DND-41 (cell line): ENCODE data around the gene IFT52.
"Not testable (repeated sequence)": the region's sequence is repeated elsewhere in the genome, so short reads cannot be mapped to it uniquely, and the experiment has no call there.

ENCODE experiments used
- ATAC-seq: fragments of 200-7000 bp; cut with Tn5 transposase; 3 replicates; pipeline ENCODE4 v1.9.1; 2021; ENCODE audit warnings: low read depth; ENCODE audit not compliant: insufficient read depth
- DNase-seq: peaks from one replicate; pipeline ENCODE4 v3.0.0-alpha.2; 2020
- H2AFZ ChIP-seq: 2 replicates; pipeline ENCODE4 v1.6.0; 2012; ENCODE audit warnings: low read depth, low read length
- H3K27ac ChIP-seq: 2 replicates; pipeline ENCODE4 v1.5.1; 2012; ENCODE audit warnings: low read length, inconsistent platforms
- H3K27me3 ChIP-seq: fragments of 200-600 bp; sonication (generic); 2 replicates; pipeline ENCODE4 v1.6.0; 2012; ENCODE audit warnings: low read length, mild to moderate bottlenecking, inconsistent platforms; ENCODE audit not compliant: insufficient read depth, poor library complexity
- H3K36me3 ChIP-seq: 2 replicates; pipeline ENCODE4 v1.5.1; 2012; ENCODE audit warnings: low read length, inconsistent platforms; ENCODE audit not compliant: insufficient read depth
- H3K4me1 ChIP-seq: 2 replicates; pipeline ENCODE4 v1.5.1; 2012; ENCODE audit warnings: mild to moderate bottlenecking, low read length; ENCODE audit not compliant: insufficient read depth
- H3K4me2 ChIP-seq: 2 replicates; pipeline ENCODE4 v1.6.0; 2012; ENCODE audit warnings: mild to moderate bottlenecking, moderate library complexity, low read length, inconsistent platforms; ENCODE audit not compliant: insufficient read depth
- H3K4me3 ChIP-seq, 2 experiments: fragments of 200-600 bp in 1 of 2; shearing (Covaris generic) in 1 of 2; 2 replicates each; pipeline ENCODE4 v1.5.1; 2012 to 2016; ENCODE audit warnings: inconsistent platforms in 2 of 2, low read length in 2 of 2, mild to moderate bottlenecking in 2 of 2, low read depth in 1 of 2, moderate library complexity in 1 of 2
- H3K79me2 ChIP-seq: 2 replicates; pipeline ENCODE4 v1.6.0; 2012; ENCODE audit warnings: low read length, inconsistent platforms; ENCODE audit not compliant: insufficient read depth
- H3K9ac ChIP-seq: 2 replicates; pipeline ENCODE4 v1.6.0; 2012; ENCODE audit warnings: low read depth, mild to moderate bottlenecking, inconsistent platforms, low read length, moderate library complexity
- H3K9me3 ChIP-seq: 2 replicates; pipeline ENCODE4 v1.5.1; 2012; ENCODE audit warnings: low read length, moderate library complexity, mild to moderate bottlenecking, inconsistent platforms; ENCODE audit not compliant: insufficient read depth, severe bottlenecking
- H4K20me1 ChIP-seq: 2 replicates; pipeline ENCODE4 v1.6.0; 2012; ENCODE audit warnings: low read length; ENCODE audit not compliant: insufficient read depth
- CTCF ChIP-seq: IDR thresholded peaks from 2 replicates; pipeline ENCODE4 v1.5.1; 2012; ENCODE audit warnings: borderline replicate concordance, low read length, moderate library complexity, mild to moderate bottlenecking; ENCODE audit not compliant: poor library complexity, severe bottlenecking; ENCODE audit errors: extremely low read depth
- EZH2 ChIP-seq: IDR thresholded peaks from 3 replicates; pipeline ENCODE4 v1.6.1; 2012; ENCODE audit warnings: borderline replicate concordance, low read depth, mild to moderate bottlenecking, moderate library complexity, low read length, inconsistent platforms; ENCODE audit not compliant: severe bottlenecking

The IFT52 gene

GRCh38 chr20:43636429-43636828, 45.7 kb downstream of the IFT52 start:
- no peaks in the 10 kb centered on the region for H3K9me3 ChIP-seq
- ATAC-seq (no peak), DNase-seq (no peak)
- H4K20me1 ChIP-seq: no peaks in the 10 kb centered on the region
- H3K9ac ChIP-seq: no peak overlapping the region
- H3K27ac ChIP-seq: no peak overlapping the region
- no peaks in the 10 kb centered on the region for H3K4me1 ChIP-seq
- no peak overlapping the region for H3K4me3 ChIP-seq
- no peaks in the 10 kb centered on the region for H3K27me3 ChIP-seq
- no peak overlapping the region for H2AFZ ChIP-seq
- H3K36me3 ChIP-seq: peaks cover 31% of the 10 kb centered on the region
- no peak overlapping the region for H3K4me2 ChIP-seq
- no peaks in the 10 kb centered on the region for H3K79me2 ChIP-seq
- no peak for TF ChIP-seq CTCF
- no peak for TF ChIP-seq EZH2

- no peak overlapping the region for H3K4me3 ChIP-seq
Observed at GRCh38 chr20:43642548-43642947, 51.8 kb downstream of the IFT52 start.

GRCh38 chr20:43650997-43651525, 60.3 kb downstream of the IFT52 start:
- ATAC-seq (no peak), DNase-seq (no peak)
- no peak overlapping the region for H2AFZ ChIP-seq
- H3K4me3 ChIP-seq: no peak overlapping the region
- peaks cover 13% of the 10 kb centered on the region; the same call in 1 of the 2 replicates for H3K36me3 ChIP-seq
- no peaks in the 10 kb centered on the region for H4K20me1 ChIP-seq
- H3K4me2 ChIP-seq: no peak overlapping the region
- H3K9ac ChIP-seq: no peak overlapping the region
- no peaks in the 10 kb centered on the region for H3K27me3 ChIP-seq
- no peak for TF ChIP-seq CTCF
- no peak for TF ChIP-seq EZH2
- H3K27ac ChIP-seq: no peak overlapping the region
- H3K4me1 ChIP-seq: no peaks in the 10 kb centered on the region; the same call in 1 of the 2 replicates
- no peaks in the 10 kb centered on the region for H3K9me3 ChIP-seq
- no peaks in the 10 kb centered on the region for H3K79me2 ChIP-seq

More at GRCh38 chr20:43642548-43642947, 51.8 kb downstream of the IFT52 start:
- Histone ChIP-seq H3K4me1 (no peaks in the 10 kb centered on the region), H3K36me3 (peaks cover 40% of the 10 kb centered on the region), H3K79me2 (no peaks in the 10 kb centered on the region), H4K20me1 (no peaks in the 10 kb centered on the region), H2AFZ (no peak overlapping the region), H3K27ac (no peak overlapping the region), H3K4me2 (no peak overlapping the region), H3K9ac (no peak overlapping the region), H3K9me3 (no peaks in the 10 kb centered on the region), H3K27me3 (no peaks in the 10 kb centered on the region)
- no peak for TF ChIP-seq EZH2
- no peak for ATAC-seq
- no peak for DNase-seq

- H3K27ac ChIP-seq, ATAC-seq, H2AFZ ChIP-seq, H3K36me3 ChIP-seq, H3K4me1 ChIP-seq, DNase-seq, H3K79me2 ChIP-seq, H3K4me3 ChIP-seq, H3K4me2 ChIP-seq, H3K9ac ChIP-seq, H4K20me1 ChIP-seq, H3K27me3 ChIP-seq, H3K9me3 ChIP-seq: not testable (repeated sequence)
Observed at GRCh38 chr20:43651650-43652184, 61.0 kb downstream of the IFT52 start.
